A549 (cell line): ENCODE data around the gene PPM1J. TPM values are rescaled to one million over a fixed set of nuclear protein-coding genes. Genes with fewer than 3 reads are reported as not detected.

Source experiments
- ATAC-seq, 2 experiments: fragments of 200-7000 bp in 1 of 2; fragments of >200 bp in 1 of 2; cut with Nextera tagmentation in 1 of 2; cut with Tn5 transposase in 1 of 2; 3 replicates each; pipeline versions ENCODE4 v1.8.0 to v1.9.1; 2018 to 2020; ENCODE audit warnings: mild to moderate bottlenecking in 1 of 2, moderate library complexity in 1 of 2
- CTCF ChIA-PET: fragments of 300-600 bp; sonication (Branson Sonifier 250); formaldehyde crosslinking; extraction: SDS; loops from one replicate; lab custom pipeline; 2021; ENCODE audit warnings: antibody characterized with exemption, inconsistent platforms; lab: Yijun Ruan, JAX
- POLR2A ChIA-PET: fragments of 350-600 bp; formaldehyde crosslinking; extraction: SDS; loops from one replicate; lab custom pipeline; 2021; ENCODE audit warnings: antibody characterized with exemption, inconsistent platforms; lab: Yijun Ruan, JAX
- DNase-seq, 2 experiments: peaks; one replicate each; pipeline versions ENCODE4 v3.0.0 to v3.0.0-alpha.2; 2011 to 2016; ENCODE audit warnings: low read depth in 1 of 2, low spot score in 1 of 2
- FAIRE-seq: peaks from 2 replicates; lab custom pipeline; 2011; peaks lifted over from hg19 to GRCh38; lab: Jason Lieb, UNC
- H3K27ac ChIP-seq, 2 experiments: fragments of >200 bp; sonication (Bioruptor Twin); formaldehyde crosslinking; 3 replicates each; pipeline ENCODE4 v1.5.1; 2016 to 2017
- H3K4me1 ChIP-seq: fragments of >200 bp; sonication (Bioruptor Twin); formaldehyde crosslinking; 3 replicates; pipeline ENCODE4 v1.6.1; 2016
- H3K4me2 ChIP-seq: fragments of >200 bp; sonication (Bioruptor Twin); formaldehyde crosslinking; 3 replicates; pipeline ENCODE4 v1.6.1; 2016
- H3K4me3 ChIP-seq: fragments of >200 bp; sonication (Bioruptor Twin); formaldehyde crosslinking; 3 replicates; pipeline ENCODE4 v1.5.1; 2016
- H3K9me3 ChIP-seq: fragments of >200 bp; sonication (Bioruptor Twin); formaldehyde crosslinking; 3 replicates; pipeline ENCODE4 v1.6.1; 2016
- CBX8 ChIP-seq: fragments of 200-600 bp; sonication (generic); IDR thresholded peaks from 2 replicates; pipeline ENCODE4 v1.6.1; 2016
- CEBPB ChIP-seq, 2 experiments: fragments of >200 bp in 1 of 2; sonication (Bioruptor Twin) in 1 of 2; formaldehyde crosslinking in 1 of 2; IDR thresholded peaks; 2 replicates each; pipeline ENCODE4 v1.6.1; 2012 to 2016
- CHD2 ChIP-seq: fragments of 150-350 bp; IDR thresholded peaks from 2 replicates; pipeline ENCODE4 v1.6.1; 2014; ENCODE audit warnings: low read length; ENCODE audit not compliant: partially characterized antibody
- E2F6 ChIP-seq: IDR thresholded peaks from 2 replicates; pipeline ENCODE4 v1.6.1; 2012; ENCODE audit warnings: low read depth, borderline replicate concordance
- EHF ChIP-seq: fragments of 250-450 bp; sonication (Bioruptor Pico); IDR thresholded peaks from 2 replicates; pipeline ENCODE4 v1.5.0; 2020; ENCODE audit warnings: mild to moderate bottlenecking
- EHMT2 ChIP-seq: fragments of 200-600 bp; sonication (generic); IDR thresholded peaks from 2 replicates; pipeline ENCODE4 v1.6.1; 2016; ENCODE audit warnings: antibody characterized with exemption, low read depth, mild to moderate bottlenecking, moderate library complexity
- FOSB ChIP-seq: fragments of 250-450 bp; sonication (Bioruptor Pico); IDR thresholded peaks from 2 replicates; pipeline ENCODE4 v1.5.0; 2020; ENCODE audit warnings: mild to moderate bottlenecking, moderate library complexity
- FOSL2 ChIP-seq, 2 experiments: fragments of 450-650 bp in 1 of 2; fragments of >200 bp in 1 of 2; sonication (Bioruptor Twin) in 1 of 2; formaldehyde crosslinking; IDR thresholded peaks; 2 replicates each; pipeline versions ENCODE4 v1.5.0 to v1.6.1; 2016 to 2020; ENCODE audit warnings: mild to moderate bottlenecking in 1 of 2, moderate library complexity in 1 of 2
- FOXS1 ChIP-seq: fragments of 250-450 bp; sonication (Bioruptor Pico); IDR thresholded peaks from 2 replicates; pipeline ENCODE4 v1.5.0; 2020; ENCODE audit warnings: mild to moderate bottlenecking, moderate library complexity
- HOXA7 ChIP-seq: fragments of 250-450 bp; sonication (Bioruptor Pico); IDR thresholded peaks from 2 replicates; pipeline ENCODE4 v1.5.0; 2020; ENCODE audit warnings: mild to moderate bottlenecking, moderate library complexity
- JUN ChIP-seq, 2 experiments: fragments of >200 bp; sonication (Bioruptor Twin); formaldehyde crosslinking; IDR thresholded peaks; 2 replicates in 1 of 2; 3 replicates in 1 of 2; pipeline ENCODE4 v1.6.1; 2016 to 2017
- JUNB ChIP-seq: fragments of >200 bp; sonication (Bioruptor Twin); formaldehyde crosslinking; IDR thresholded peaks from 2 replicates; pipeline ENCODE4 v1.6.1; 2016
- KDM1A ChIP-seq: fragments of 200-600 bp; sonication (generic); IDR thresholded peaks from 2 replicates; pipeline ENCODE4 v1.6.1; 2016; ENCODE audit warnings: low read depth, mild to moderate bottlenecking
- MAZ ChIP-seq: fragments of 150-350 bp; IDR thresholded peaks from 2 replicates; pipeline ENCODE4 v1.6.1; 2014; ENCODE audit warnings: antibody characterized with exemption, low read depth, low read length, borderline replicate concordance
- MYC ChIP-seq: IDR thresholded peaks from 2 replicates; pipeline ENCODE4 v1.6.1; 2012; ENCODE audit warnings: mild to moderate bottlenecking, inconsistent platforms, low read length, improper control_type of control experiment, borderline replicate concordance
- NFE2L2 ChIP-seq: fragments of 150-350 bp; conservative IDR thresholded peaks from 2 replicates; pipeline ENCODE4 v1.6.1; 2014; ENCODE audit warnings: low read length
- POLR2A ChIP-seq: IDR thresholded peaks from 2 replicates; pipeline ENCODE4 v1.6.1; 2012; ENCODE audit warnings: mild to moderate bottlenecking, low read length
- RARB ChIP-seq: fragments of 250-450 bp; sonication (Bioruptor Pico); IDR thresholded peaks from 2 replicates; pipeline ENCODE4 v1.8.0; 2021; ENCODE audit warnings: mild to moderate bottlenecking, moderate library complexity
- RFX5 ChIP-seq: fragments of 450-650 bp; IDR thresholded peaks from 2 replicates; pipeline ENCODE4 v1.7.1; 2014; ENCODE audit warnings: antibody characterized with exemption, mild to moderate bottlenecking, moderate library complexity
- USF2 ChIP-seq: fragments of 450-650 bp; IDR thresholded peaks from 2 replicates; pipeline ENCODE4 v1.6.1; 2014; ENCODE audit warnings: antibody characterized with exemption
- ZFP36 ChIP-seq: fragments of 450-650 bp; IDR thresholded peaks from 2 replicates; pipeline ENCODE4 v1.6.1; 2014; ENCODE audit warnings: borderline replicate concordance; ENCODE audit not compliant: partially characterized antibody
- ZNF302 ChIP-seq: fragments of 250-450 bp; sonication (Bioruptor Pico); IDR thresholded peaks from 2 replicates; pipeline ENCODE4 v1.9.0; 2021; ENCODE audit warnings: inconsistent platforms, mild to moderate bottlenecking, moderate library complexity
- WGBS: methylation state at CpG from one replicate; pipeline ENCODE4 v1.1.6; 2017; ENCODE audit errors: missing lambda C conversion rate; 5-methylcytosine and 5-hydroxymethylcytosine counted together
- polyA plus RNA-seq, 4 experiments: library from polyadenylated mRNA; depleted of rRNA in 3 of 4; stranded (reverse); fragments of >200 nt; fragmentation: RNase III in 1 of 4; extraction: RNeasy Plus Mini Kit Qiagen cat#74134 plus additional on column Dnase treatment in 1 of 4; gene quantifications; 2 replicates in 3 of 4; 3 replicates in 1 of 4; pipeline ENCODE4 v1.2.3, GENCODE V29; 2011 to 2017
- TF ChIP-seq, protein P1 (sequence below): IDR thresholded peaks from 2 replicates; pipeline ENCODE4 v1.6.1; 2012
- TF ChIP-seq, protein P2 (sequence below): fragments of >200 bp; sonication (Bioruptor Twin); formaldehyde crosslinking; IDR thresholded peaks from 2 replicates; pipeline ENCODE4 v1.6.1; 2016

PPM1J gene
- polyA plus RNA-seq, 2 of the 4 experiments (the other 2 are of a cell fraction), result 0.32 to 0.62 TPM

GRCh38 chr1:112707221-112708001, 7.7 kb downstream of the PPM1J start (continued):
- TF ChIP-seq CEBPB (IDR thresholded peaks at IDR 0.05) (no peak), NFE2L2 (no peak), HOXA7 (CRISPR knock-in tag) (no peak), CHD2 (peak; percentile 84)

DNA sequence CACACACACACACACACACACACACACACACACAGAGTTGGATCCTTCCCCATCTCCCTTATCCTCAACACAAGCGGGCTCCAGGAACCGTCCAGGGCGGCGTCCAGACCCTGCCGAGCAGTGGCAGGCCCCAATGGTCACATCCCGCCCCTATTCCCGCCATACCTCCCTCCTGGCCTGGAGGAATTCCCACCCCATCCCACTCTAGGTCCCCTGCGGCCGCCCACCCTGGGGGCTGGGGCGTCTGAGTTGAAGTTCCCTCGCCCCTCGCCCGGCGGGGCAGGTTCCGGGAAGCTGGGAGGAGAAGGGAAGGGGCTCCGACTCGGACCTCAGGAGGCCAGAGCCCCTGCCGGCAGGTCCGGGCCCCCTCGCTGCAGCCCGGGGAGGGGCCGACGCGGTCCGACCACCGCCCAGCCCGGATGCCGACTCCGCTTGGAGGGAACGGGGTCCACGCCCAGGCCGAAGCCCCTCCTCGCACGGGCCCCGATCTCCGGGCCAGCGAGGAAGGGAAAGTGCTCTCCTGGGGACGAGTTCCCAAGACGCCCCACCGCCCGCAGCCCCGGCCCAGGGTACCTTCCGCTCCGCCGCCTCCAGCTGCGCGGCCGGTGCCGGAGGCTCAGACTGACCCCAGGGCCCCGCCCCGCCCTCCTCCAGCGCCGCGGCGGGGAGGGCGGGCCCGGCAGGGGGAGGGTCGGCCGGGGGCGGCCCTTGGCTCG, 8.5 kb downstream of the PPM1J start, which contains the start of gene RHOC:
Gene RHOC (minus strand): TSS at position 623 of the 716 bp plus-strand sequence. CDS start 3,328 bp downstream, outside the sequence.
- FAIRE-seq (no peak), ATAC-seq (peak; percentile 70 to 76)
- peak within 1 kb of the TSS; percentile 98 to 100 for H3K27ac ChIP-seq
- TF ChIP-seq JUNB (no peak), POLR2A (peak; percentile 62), FOSB (CRISPR knock-in tag) (no peak), KDM1A (no peak), JUN (IDR thresholded peaks at IDR 0.05) (peak in 1 of 2 experiments; percentile 64; a peak in 3 of 5 replicates), CBX8 (no peak)
- TF ChIP-seq, all 56 proteins: peak for 2
- Histone ChIP-seq H3K4me1 (peaks cover 38% of the 10 kb centered on the region), H3K4me3 (peak within 1 kb of the TSS; percentile 99), H3K4me2 (peak within 1 kb of the TSS; percentile 94), H3K9me3 (no peaks in the 10 kb centered on the region)
- POLR2A ChIA-PET, result interaction anchor here (0.5 to 1.8 kb wide), 6 partner anchors 9 to 705 kb away, joined by 3 to 9 read pairs (median 4); partner anchors contain the start of genes CAPZA1, MOV10 and PPM1J
- 0% methylated on average over 1 of the region's 61 CpGs for WGBS
- peak in 1 of 2 experiments; percentile 56 for DNase-seq
- CTCF ChIA-PET, result interaction anchor here (1.2 to 18.0 kb wide), 3 partner anchors 69 to 316 kb away, joined by 3 to 576 read pairs (median 17); no protein-coding TSS in a partner anchor

DNA sequence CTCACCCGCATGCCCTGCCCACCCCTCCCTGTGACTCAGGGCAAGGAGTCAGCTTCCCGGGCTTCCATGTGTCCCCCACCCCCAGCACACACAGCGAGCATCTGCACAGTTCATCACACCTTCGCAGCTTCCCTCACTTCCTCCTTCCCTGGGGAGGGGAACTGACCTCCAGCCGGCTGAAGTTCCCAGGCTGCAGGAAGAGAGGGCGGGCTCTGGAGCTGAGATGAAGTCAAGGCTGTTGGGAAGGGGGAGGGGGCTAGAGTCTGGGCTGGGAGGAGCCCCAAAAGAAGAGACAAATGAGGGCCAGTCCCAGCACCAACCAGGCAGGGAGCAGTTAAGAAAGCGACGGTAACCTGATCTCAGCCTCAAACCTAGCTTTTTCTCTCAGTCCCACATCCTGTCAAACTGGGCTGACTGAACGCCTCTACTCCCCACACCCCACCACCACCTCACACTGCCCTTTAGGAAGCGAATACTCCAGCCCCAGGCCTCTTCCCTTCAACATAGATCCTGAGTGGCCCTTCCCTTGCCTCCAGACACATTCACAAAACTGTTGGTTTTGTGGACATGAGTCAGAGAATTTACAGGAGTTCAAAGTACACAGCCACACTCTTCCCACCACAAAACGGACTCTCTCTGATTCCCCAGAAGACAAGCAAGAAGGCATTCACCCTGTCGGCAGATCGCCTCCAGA, 10.1 kb downstream of the PPM1J start:
- CTCF ChIA-PET, result interaction anchor here (0.6 to 2.9 kb wide), 6 partner anchors 10 to 336 kb away, joined by 3 to 18 read pairs (median 4); partner anchors contain the start of gene PPM1J
- peak overlapping the region; percentile 99 for H3K4me3 ChIP-seq
- FAIRE-seq, result no peak

More for the DNA sequence above, 10.1 kb downstream of the PPM1J start:
- TF ChIP-seq CBX8 (no peak), MAZ (no peak), POLR2A (peak; percentile 44), FOSL2 (IDR thresholded peaks at IDR 0.05) (0 out of 2 replicates have a peak, but pooled peaks have one; percentile 16), FOSL2 (CRISPR knock-in tag; IDR thresholded peaks at IDR 0.05) (peak; percentile 51), USF2 (no peak), E2F6 (peak; percentile 64; the same call in 1 of the 2 replicates), ZNF302 (CRISPR knock-in tag) (no peak), MYC (0 out of 2 replicates have a peak, but pooled peaks have one; percentile 17), EHMT2 (no peak), JUN (IDR thresholded peaks at IDR 0.05) (peak in 1 of 2 experiments; percentile 35; a peak in 1 of 5 replicates), RARB (CRISPR knock-in tag) (no peak), RFX5 (no peak), ZFP36 (no peak), FOXS1 (CRISPR knock-in tag) (no peak), EHF (no peak)
- TF ChIP-seq, protein P1, sequence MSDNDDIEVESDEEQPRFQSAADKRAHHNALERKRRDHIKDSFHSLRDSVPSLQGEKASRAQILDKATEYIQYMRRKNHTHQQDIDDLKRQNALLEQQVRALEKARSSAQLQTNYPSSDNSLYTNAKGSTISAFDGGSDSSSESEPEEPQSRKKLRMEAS, result peak; percentile 81
- TF ChIP-seq, protein P2, sequence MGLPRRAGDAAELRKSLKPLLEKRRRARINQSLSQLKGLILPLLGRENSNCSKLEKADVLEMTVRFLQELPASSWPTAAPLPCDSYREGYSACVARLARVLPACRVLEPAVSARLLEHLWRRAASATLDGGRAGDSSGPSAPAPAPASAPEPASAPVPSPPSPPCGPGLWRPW, result no peak
- POLR2A ChIA-PET, result interaction anchor here (0.6 to 1.7 kb wide), 8 partner anchors 9 to 314 kb away, joined by 3 to 9 read pairs (median 4); partner anchors contain the start of gene MOV10
- H3K27ac ChIP-seq, result peak overlapping the region; percentile 98 to 100
- H3K4me2 ChIP-seq, result peak overlapping the region; percentile 94
- DNase-seq, result peak; percentile 84 to 88
- peak; percentile 58 to 79 for ATAC-seq
- peaks cover 54% of the 10 kb centered on the region for H3K4me1 ChIP-seq
- 0% methylated on average over 11 of the region's 13 CpGs for WGBS
- no peaks in the 10 kb centered on the region for H3K9me3 ChIP-seq
